Breast epithelium (tissue), 4 donors: ENCODE measurements around the gene PLCH2. TPM values are rescaled to one million over a fixed set of nuclear protein-coding genes. Genes with fewer than 3 reads are reported as not detected.
"Not testable (repeated sequence)": the region's sequence is repeated elsewhere in the genome, so short reads cannot be mapped to it uniquely, and the experiment has no call there.

Source experiments
- DNase-seq, 2 donors: peaks; one replicate each; pipeline ENCODE4 v3.0.0-alpha.2; 2019; ENCODE audit warnings: low spot score in 2 of 2
- H3K27ac ChIP-seq, 2 donors: fragments of 200-600 bp; sonication (generic) in 1 of 2; one replicate each; pipeline ENCODE4 v1.5.1; 2016 to 2019; ENCODE audit warnings: mild to moderate bottlenecking in 1 of 2
- H3K27me3 ChIP-seq, 2 donors: fragments of 200-600 bp; sonication (generic) in 1 of 2; one replicate each; pipeline versions ENCODE4 v1.5.1 to v1.6.0; 2017 to 2019; ENCODE audit warnings: control low read depth in 1 of 2, mild to moderate bottlenecking in 1 of 2
- H3K36me3 ChIP-seq: fragments of 200-600 bp; one replicate; pipeline ENCODE4 v1.5.1; 2019
- H3K4me1 ChIP-seq, 2 donors: fragments of 200-600 bp; sonication (generic); one replicate each; pipeline ENCODE4 v1.5.1; 2016 to 2019; ENCODE audit warnings: control low read depth in 1 of 2
- H3K4me3 ChIP-seq, 3 donors: fragments of 200-600 bp; sonication (generic); 1 replicate in 2 of 3; 2 replicates in 1 of 3; pipeline ENCODE4 v1.5.1; 2016 to 2019; ENCODE audit warnings: mild to moderate bottlenecking in 3 of 3, moderate library complexity in 2 of 3
- H3K9me3 ChIP-seq, 2 donors: fragments of 200-600 bp; sonication (generic) in 1 of 2; one replicate each; pipeline ENCODE4 v1.5.1; 2016 to 2019; ENCODE audit warnings: control low read depth in 1 of 2
- CTCF ChIP-seq, 3 donors: fragments of 450-650 bp; IDR thresholded peaks; one replicate each; pipeline ENCODE4 v1.5.1; 2016 to 2017; ENCODE audit warnings: antibody characterized with exemption in 3 of 3, mild to moderate bottlenecking in 3 of 3, moderate library complexity in 3 of 3
- POLR2A ChIP-seq: fragments of 450-650 bp; IDR thresholded peaks from one replicate; pipeline ENCODE4 v1.6.1; 2016; ENCODE audit warnings: antibody characterized with exemption, mild to moderate bottlenecking, moderate library complexity
- POLR2AphosphoS5 ChIP-seq, 3 donors: sonication (generic); formaldehyde crosslinking; IDR thresholded peaks; one replicate each; pipeline ENCODE4 v1.6.1; 2017; ENCODE audit warnings: antibody characterized with exemption in 3 of 3
- intact Hi-C: fragments of 100-400 bp; cut with DNase I; formaldehyde crosslinking; loops from one replicate; pipeline ENCODE4 v1.15.1; 2023; ENCODE audit warnings: low total_unique reads
- total RNA-seq, 3 donors: library from RNA; depleted of rRNA; stranded (reverse); fragments of >200 nt; gene quantifications; one replicate each; pipeline ENCODE4 v1.1.0, GENCODE V29; 2016

Gene PLCH2
- total RNA-seq, 3 donors from 2014 or later = 0.16 to 12.0 (median 10.2) TPM

DNA sequence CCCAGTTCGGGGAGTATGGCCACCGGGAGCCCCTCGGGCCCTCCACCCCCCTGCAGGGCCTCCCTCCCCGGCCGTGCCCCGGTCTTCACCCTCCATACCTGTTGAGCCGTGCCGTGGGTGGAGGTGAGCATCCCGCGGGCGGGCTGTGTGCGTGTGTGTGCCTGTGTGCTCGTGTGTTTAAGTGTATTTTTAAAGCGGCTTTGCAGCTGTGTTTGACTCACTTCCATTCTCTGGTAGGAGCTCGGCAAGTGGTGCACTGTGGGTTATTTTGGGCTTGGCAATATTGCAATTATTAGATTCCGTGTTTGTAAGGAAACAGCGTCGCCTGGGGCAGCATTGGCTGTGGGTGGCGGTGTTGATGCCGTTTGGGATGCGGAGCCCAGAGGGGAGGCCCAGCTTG lies 20.3 kb upstream of the PLCH2 start:
- DNase-seq = no peak
- no peak for TF ChIP-seq CTCF (IDR thresholded peaks at IDR 0.05)
- no peak for TF ChIP-seq POLR2AphosphoS5 (IDR thresholded peaks at IDR 0.05)
- no peak for TF ChIP-seq POLR2A
- Histone ChIP-seq H3K27me3 (peaks cover 0 to 57% of the 10 kb centered on the region in 2 donors), H3K4me3 (no peak overlapping the region), H3K27ac (no peak overlapping the region), H3K36me3 (no peaks in the 10 kb centered on the region), H3K9me3 (no peaks in the 10 kb centered on the region), H3K4me1 (no peaks in the 10 kb centered on the region)
- intact Hi-C loops = no loop called here

DNA sequence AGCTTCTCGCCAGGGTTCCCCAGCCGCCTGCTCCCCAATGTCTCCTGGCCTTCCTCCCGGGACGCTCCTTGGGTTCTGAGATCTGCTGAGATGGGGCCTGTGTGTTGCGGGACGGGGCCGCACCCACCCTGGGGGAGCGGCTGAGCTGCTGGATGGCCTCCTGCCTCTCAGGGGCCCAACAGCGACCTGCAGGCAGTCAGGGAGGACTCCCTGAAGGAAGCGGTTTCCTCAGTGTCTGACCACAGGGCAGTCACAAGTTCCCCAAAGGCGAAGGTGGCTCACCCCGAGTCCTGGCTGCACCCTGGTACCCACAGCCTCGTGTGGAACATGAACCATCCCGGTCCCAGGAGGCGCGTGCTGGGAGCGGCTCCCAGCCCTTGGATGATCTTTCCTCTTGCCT lies 18.6 kb upstream of the PLCH2 start:
- DNase-seq = no peak
- intact Hi-C loops = no loop called here
- TF ChIP-seq CTCF (IDR thresholded peaks at IDR 0.05) (no peak), POLR2AphosphoS5 (IDR thresholded peaks at IDR 0.05) (no peak), POLR2A (no peak)
- Histone ChIP-seq H3K9me3 (no peaks in the 10 kb centered on the region), H3K4me1 (no peaks in the 10 kb centered on the region), H3K36me3 (no peaks in the 10 kb centered on the region), H3K27ac (no peak overlapping the region), H3K4me3 (no peak overlapping the region), H3K27me3 (peaks cover 0 to 45% of the 10 kb centered on the region in 2 donors)

DNA sequence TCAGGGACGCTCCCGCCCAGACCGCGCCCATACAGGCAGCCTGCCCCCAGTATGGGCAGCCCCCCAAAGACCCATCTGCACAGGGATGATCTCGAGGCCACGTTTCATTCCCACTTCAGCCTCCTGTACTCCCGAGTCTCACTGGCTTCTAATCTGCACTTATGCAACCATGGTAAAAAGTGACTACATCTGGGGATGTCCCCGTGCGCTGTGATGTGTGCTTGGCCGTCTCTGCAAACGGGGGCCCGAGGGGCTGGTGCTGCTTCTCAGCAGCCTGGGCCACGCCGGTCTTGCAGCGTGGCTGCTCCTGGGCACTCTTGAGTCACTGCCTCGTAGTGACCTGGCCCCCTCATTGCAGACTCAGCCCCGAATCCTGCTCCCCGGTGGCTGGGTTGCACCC lies 17.4 kb upstream of the PLCH2 start:
- H3K27ac ChIP-seq = no peak overlapping the region
- TF ChIP-seq POLR2A (no peak), POLR2AphosphoS5 (IDR thresholded peaks at IDR 0.05) (no peak)
- no peak overlapping the region for H3K4me3 ChIP-seq
- peaks cover 3 to 46% of the 10 kb centered on the region in 2 donors for H3K27me3 ChIP-seq
- no peak for DNase-seq
- no peaks in the 10 kb centered on the region for H3K9me3 ChIP-seq
- H3K36me3 ChIP-seq = no peaks in the 10 kb centered on the region
- H3K4me1 ChIP-seq = no peaks in the 10 kb centered on the region
- intact Hi-C loops = no loop called here

GRCh38 chr1:2459102-2459753 lies 16.9 kb upstream of the PLCH2 start:
- H3K27ac ChIP-seq, H3K4me1 ChIP-seq, H3K9me3 ChIP-seq, H3K4me3 ChIP-seq, DNase-seq, intact Hi-C loops, H3K36me3 ChIP-seq: not testable (repeated sequence)
- H3K27me3 ChIP-seq = peaks cover 3 to 48% of the 10 kb centered on the region in 2 donors

- DNase-seq = no peak
- Histone ChIP-seq H3K9me3 (no peaks in the 10 kb centered on the region), H3K4me3 (no peak overlapping the region), H3K27me3 (peaks cover 3 to 48% of the 10 kb centered on the region in 2 donors), H3K36me3 (no peaks in the 10 kb centered on the region), H3K4me1 (no peaks in the 10 kb centered on the region), H3K27ac (no peak overlapping the region)
- intact Hi-C loops = no loop called here
- TF ChIP-seq POLR2AphosphoS5 (IDR thresholded peaks at IDR 0.05) (no peak), CTCF (IDR thresholded peaks at IDR 0.05) (no peak), POLR2A (no peak)
Observed at GRCh38 chr1:2459757-2460156, 16.3 kb upstream of the PLCH2 start.

DNA sequence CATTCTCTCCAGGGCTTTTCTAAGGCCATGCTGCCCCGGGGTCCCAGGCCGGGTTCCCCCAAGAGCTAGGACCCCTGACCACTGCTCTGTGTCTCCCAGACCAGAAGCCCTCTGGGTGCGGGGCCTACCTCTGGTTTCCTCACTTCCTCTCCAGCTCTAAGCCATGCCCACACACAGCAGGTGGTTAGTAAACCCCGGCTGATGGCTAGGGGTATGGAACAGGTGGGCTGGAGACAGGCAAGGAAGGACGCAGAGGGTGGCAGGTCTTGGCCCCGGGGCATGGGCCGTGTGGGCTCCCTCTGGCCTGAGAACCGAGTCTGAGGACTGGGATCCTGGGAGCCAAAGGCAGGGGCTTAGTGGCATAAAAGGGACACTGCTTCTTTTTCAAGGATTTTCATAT lies 15.9 kb upstream of the PLCH2 start:
- Histone ChIP-seq H3K36me3 (no peaks in the 10 kb centered on the region), H3K27me3 (peaks cover 4 to 46% of the 10 kb centered on the region in 2 donors), H3K4me3 (no peak overlapping the region), H3K9me3 (no peaks in the 10 kb centered on the region), H3K27ac (no peak overlapping the region), H3K4me1 (no peaks in the 10 kb centered on the region)
- intact Hi-C loops = no loop called here
- no peak for DNase-seq
- TF ChIP-seq POLR2A (no peak), POLR2AphosphoS5 (IDR thresholded peaks at IDR 0.05) (no peak), CTCF (IDR thresholded peaks at IDR 0.05) (no peak)
